Testis (tissue), 5 donors: Measurements from ENCODE around the gene TSSC4. TPM values are rescaled to one million over a fixed set of nuclear protein-coding genes. Genes with fewer than 3 reads are reported as not detected.

Experiments
- DNase-seq: peaks from one replicate; pipeline ENCODE4 v3.0.0-alpha.2; 2019
- H3K27ac ChIP-seq, 2 donors: fragments of 200-600 bp; sonication (generic); one replicate each; pipeline ENCODE4 v1.5.1; 2019
- H3K27me3 ChIP-seq: fragments of 200-600 bp; sonication (generic); one replicate; pipeline ENCODE4 v1.5.1; 2019
- H3K36me3 ChIP-seq: fragments of 200-600 bp; sonication (generic); one replicate; pipeline ENCODE4 v1.5.1; 2017; ENCODE audit warnings: low read depth; ENCODE audit errors: missing control alignments
- H3K4me1 ChIP-seq: fragments of 200-600 bp; sonication (generic); one replicate; pipeline ENCODE4 v1.5.1; 2019
- H3K4me3 ChIP-seq, 2 donors: fragments of 200-600 bp; sonication (generic); one replicate each; pipeline ENCODE4 v1.5.1; 2017 to 2019
- H3K9me3 ChIP-seq: fragments of 200-600 bp; sonication (generic); one replicate; pipeline ENCODE4 v1.5.1; 2017
- POLR2A ChIP-seq: fragments of 450-650 bp; IDR thresholded peaks from one replicate; pipeline ENCODE4 v1.6.1; 2017; ENCODE audit warnings: antibody characterized with exemption, mild to moderate bottlenecking, moderate library complexity
- WGBS, 2 donors: methylation state at CpG; one replicate each; pipeline ENCODE4 v1.1.5; 2018; 5-methylcytosine and 5-hydroxymethylcytosine counted together
- intact Hi-C: fragments of 100-400 bp; cut with DNase I; formaldehyde crosslinking; loops from one replicate; pipeline ENCODE4 v1.15.1; 2023; ENCODE audit warnings: low total_unique reads
- long read RNA-seq, 2 donors: transcript quantifications; one replicate each; lab custom pipeline, GENCODE V29; 2026
- polyA plus RNA-seq: library from polyadenylated mRNA; stranded (reverse); fragments of 350-450 nt; fragmentation: Illumina TruSeq; extraction: RNeasy Lipid Tissue Mini Kit (QIAGEN cat#74804); gene quantifications from one replicate; pipeline ENCODE4 v1.2.3, GENCODE V29; 2014; ENCODE audit warnings: low read depth, low replicate concordance; ENCODE audit not compliant: insufficient read depth
- total RNA-seq, 2 donors: library from RNA; depleted of rRNA; stranded (reverse); fragments of >200 nt; gene quantifications; one replicate each; pipeline ENCODE4 v1.2.3, GENCODE V29; 2016
- TF ChIP-seq, protein P1 (sequence below), 3 experiments: fragments of 450-650 bp in 2 of 3; fragments of 200-600 bp in 1 of 3; sonication (generic) in 1 of 3; IDR thresholded peaks; one replicate each; pipeline ENCODE4 v1.5.1; 2016 to 2019; ENCODE audit warnings: antibody characterized with exemption in 3 of 3, mild to moderate bottlenecking in 2 of 3, moderate library complexity in 1 of 3

TSSC4 gene
- total RNA-seq (10 to 100 TPM; 87.4 to 95.5 TPM), polyA plus RNA-seq (133 TPM)
- long read RNA-seq, donor 1, transcript TSSC4-201 (3 exons, 1,686 nt): major isoform, 8 of 12 reads
- long read RNA-seq, donor 1, partial matches to known transcripts: 0 of 12 reads
- long read RNA-seq, donor 1, other reads (novel, unspliced or antisense): 0 of 12 reads
- long read RNA-seq, donor 2, transcript TSSC4-201 (3 exons, 1,686 nt): major isoform, 8 of 20 reads
- long read RNA-seq, donor 2, partial matches to known transcripts: 7 of 20 reads
- long read RNA-seq, donor 2, other reads (novel, unspliced or antisense): 0 of 20 reads

GRCh38 chr11:2400069-2400761, at the start of gene TSSC4:
Gene TSSC4 (plus strand): TSS chr11:2400750. CDS start chr11:2402634, 1,884 bp downstream.
- 0 to 1% methylated on average over 9 to 56 of the region's 66 CpGs for WGBS, 2 donors
- peak within 1 kb of the TSS; percentile 85 to 95 for H3K27ac ChIP-seq
- intact Hi-C loops: no loop called here
- DNase-seq: peak; percentile 100
- TF ChIP-seq, protein P1, sequence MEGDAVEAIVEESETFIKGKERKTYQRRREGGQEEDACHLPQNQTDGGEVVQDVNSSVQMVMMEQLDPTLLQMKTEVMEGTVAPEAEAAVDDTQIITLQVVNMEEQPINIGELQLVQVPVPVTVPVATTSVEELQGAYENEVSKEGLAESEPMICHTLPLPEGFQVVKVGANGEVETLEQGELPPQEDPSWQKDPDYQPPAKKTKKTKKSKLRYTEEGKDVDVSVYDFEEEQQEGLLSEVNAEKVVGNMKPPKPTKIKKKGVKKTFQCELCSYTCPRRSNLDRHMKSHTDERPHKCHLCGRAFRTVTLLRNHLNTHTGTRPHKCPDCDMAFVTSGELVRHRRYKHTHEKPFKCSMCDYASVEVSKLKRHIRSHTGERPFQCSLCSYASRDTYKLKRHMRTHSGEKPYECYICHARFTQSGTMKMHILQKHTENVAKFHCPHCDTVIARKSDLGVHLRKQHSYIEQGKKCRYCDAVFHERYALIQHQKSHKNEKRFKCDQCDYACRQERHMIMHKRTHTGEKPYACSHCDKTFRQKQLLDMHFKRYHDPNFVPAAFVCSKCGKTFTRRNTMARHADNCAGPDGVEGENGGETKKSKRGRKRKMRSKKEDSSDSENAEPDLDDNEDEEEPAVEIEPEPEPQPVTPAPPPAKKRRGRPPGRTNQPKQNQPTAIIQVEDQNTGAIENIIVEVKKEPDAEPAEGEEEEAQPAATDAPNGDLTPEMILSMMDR (IDR thresholded peaks at IDR 0.05): peak; percentile 92 to 100 (median 99)
- peak; percentile 87 for TF ChIP-seq POLR2A
- no peaks in the 10 kb centered on the region for H3K36me3 ChIP-seq
- no peaks in the 10 kb centered on the region for H3K27me3 ChIP-seq
- no peaks in the 10 kb centered on the region for H3K9me3 ChIP-seq
- peak within 1 kb of the TSS; percentile 92 to 94 for H3K4me3 ChIP-seq
- peaks cover 18% of the 10 kb centered on the region for H3K4me1 ChIP-seq

- TF ChIP-seq, protein P1 (IDR thresholded peaks at IDR 0.05): no peak
- no peak for TF ChIP-seq POLR2A
- intact Hi-C loops: no loop called here
- Histone ChIP-seq H3K27me3 (no peaks in the 10 kb centered on the region), H3K27ac (no peak overlapping the region), H3K9me3 (no peaks in the 10 kb centered on the region), H3K4me3 (no peak overlapping the region), H3K4me1 (no peaks in the 10 kb centered on the region), H3K36me3 (no peaks in the 10 kb centered on the region)
- no peak for DNase-seq
- WGBS, 2 donors: 76 to 100% methylated on average over 1 to 3 of the region's 3 CpGs
Observed at GRCh38 chr11:2351701-2352100, 48.8 kb upstream of the TSSC4 start.

DNA sequence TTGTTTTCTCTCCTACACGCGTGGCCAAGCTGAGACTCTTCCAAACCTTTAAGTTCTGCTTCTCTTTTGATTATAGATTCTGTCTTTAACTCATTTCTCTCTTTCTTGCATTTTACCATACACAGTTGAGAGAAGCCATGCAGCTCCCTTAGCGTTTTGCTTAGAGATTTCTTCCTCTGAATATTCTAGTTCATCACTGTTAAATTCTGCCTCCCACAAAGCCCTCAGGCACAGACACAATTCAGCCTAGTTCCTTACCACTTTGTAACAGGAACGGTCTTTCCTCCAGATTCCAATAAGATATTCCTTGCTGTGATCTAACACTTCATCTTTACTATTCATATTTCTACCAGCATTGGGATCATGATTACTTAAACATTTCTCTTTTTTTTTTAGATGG, 48.1 kb upstream of the TSSC4 start:
- no peak for DNase-seq
- Histone ChIP-seq H3K4me1 (no peaks in the 10 kb centered on the region), H3K9me3 (no peaks in the 10 kb centered on the region), H3K36me3 (no peaks in the 10 kb centered on the region), H3K27ac (no peak overlapping the region), H3K27me3 (no peaks in the 10 kb centered on the region), H3K4me3 (no peak overlapping the region)
- intact Hi-C loops: no loop called here
- WGBS, 2 donors: 81 to 83% methylated on average over 4 of the region's 4 CpGs
- no peak for TF ChIP-seq POLR2A
- TF ChIP-seq, protein P1 (IDR thresholded peaks at IDR 0.05): no peak

GRCh38 chr11:2355000-2355644, 45.4 kb upstream of the TSSC4 start:
- Histone ChIP-seq H3K36me3 (no peaks in the 10 kb centered on the region), H3K4me3 (no peak overlapping the region), H3K9me3 (no peaks in the 10 kb centered on the region), H3K4me1 (no peaks in the 10 kb centered on the region), H3K27ac (no peak overlapping the region), H3K27me3 (no peaks in the 10 kb centered on the region)
- WGBS, 2 donors: 75 to 78% methylated on average over 7 of the region's 7 CpGs
- no peak for DNase-seq
- intact Hi-C loops: no loop called here
- TF ChIP-seq, protein P1 (IDR thresholded peaks at IDR 0.05): no peak
- TF ChIP-seq POLR2A: no peak
